AG04449 (cell line): ENCODE results near the gene ABCB10.

ENCODE experiments used
- CTCF ChIA-PET: fragments of 350-600 bp; formaldehyde crosslinking; extraction: SDS; loops from one replicate; lab custom pipeline; 2021; ENCODE audit warnings: antibody characterized with exemption; lab: Yijun Ruan, JAX
- POLR2A ChIA-PET: fragments of 400-600, 350-600 bp; formaldehyde crosslinking; extraction: SDS; loops from one replicate; lab custom pipeline; 2020; ENCODE audit warnings: antibody characterized with exemption, inconsistent platforms; lab: Yijun Ruan, JAX
- DNase-seq: peaks from one replicate; pipeline ENCODE4 v3.0.0-alpha.2; 2010; ENCODE audit warnings: low read depth, low spot score
- H3K4me3 ChIP-seq: 2 replicates; pipeline ENCODE4 v1.5.1; 2011; ENCODE audit warnings: low read depth, mild to moderate bottlenecking, control low read depth, low read length
- CTCF ChIP-seq: IDR thresholded peaks from one replicate; pipeline ENCODE4 v1.5.1; 2011; ENCODE audit warnings: mild to moderate bottlenecking, moderate library complexity, low read length, control low read depth, inconsistent platforms; ENCODE audit not compliant: insufficient read depth; ENCODE audit errors: missing control alignments

Gene ABCB10

GRCh38 chr1:229509576-229509975, 48.9 kb downstream of the ABCB10 start:
- CTCF ChIA-PET: interaction anchor here (0.6 to 1.5 kb wide), 4 partner anchors 11 to 251 kb away, joined by 3 to 7 read pairs (median 4); no protein-coding TSS in a partner anchor
- POLR2A ChIA-PET: no interaction called here
- H3K4me3 ChIP-seq: no peak overlapping the region
- no peak for TF ChIP-seq CTCF
- DNase-seq: no peak

GRCh38 chr1:229508823-229509337, 49.6 kb downstream of the ABCB10 start:
- ChIA-PET CTCF (interaction anchor here (0.8 to 1.6 kb wide), 7 partner anchors 8 to 251 kb away, joined by 3 to 6 read pairs (median 3); no protein-coding TSS in a partner anchor), POLR2A (interaction anchor here (0.7 to 0.9 kb wide), 3 partner anchors 19 to 50 kb away, joined by 3 read pairs; partner anchors contain the start of gene ABCB10)
- peak overlapping the region; percentile 80 for H3K4me3 ChIP-seq
- no peak for TF ChIP-seq CTCF
- DNase-seq: no peak

- DNase-seq: peak; percentile 82
- ChIA-PET CTCF (interaction anchor here (0.6 to 1.6 kb wide), 9 partner anchors 9 to 250 kb away, joined by 3 to 6 read pairs (median 3); no protein-coding TSS in a partner anchor), POLR2A (interaction anchor here (0.5 to 0.9 kb wide), 5 partner anchors 19 to 400 kb away, joined by 3 read pairs; partner anchors contain the start of gene ABCB10)
- H3K4me3 ChIP-seq: peak within 1 kb of the TSS; percentile 80
- TF ChIP-seq CTCF: no peak
These were observed 50.3 kb downstream of the ABCB10 start, which contains the start of gene NUP133 for GRCh38 chr1:229507951-229508822. NUP133 (minus strand) TSS chr1:229508341; CDS start chr1:229508249, 92 bp downstream.

GRCh38 chr1:229507502-229507901, 51.0 kb downstream of the ABCB10 start:
- DNase-seq: no peak
- ChIA-PET CTCF (interaction anchor here (0.7 to 1.6 kb wide), 3 partner anchors 10 to 50 kb away, joined by 3 to 6 read pairs (median 4); no protein-coding TSS in a partner anchor), POLR2A (interaction anchor here (0.9 kb wide), 1 partner anchor 227 kb away, joined by 3 read pairs; no protein-coding TSS in a partner anchor)
- no peak for TF ChIP-seq CTCF
- peak overlapping the region; percentile 80 for H3K4me3 ChIP-seq

- peak overlapping the region; percentile 25 for H3K4me3 ChIP-seq
- TF ChIP-seq CTCF: no peak
- DNase-seq: no peak
- POLR2A ChIA-PET: no interaction called here
- CTCF ChIA-PET: interaction anchor here (0.6 to 0.8 kb wide), 3 partner anchors 9 to 248 kb away, joined by 3 read pairs; no protein-coding TSS in a partner anchor
These were observed 51.9 kb downstream of the ABCB10 start for GRCh38 chr1:229506633-229507032.

GRCh38 chr1:229495782-229496181, 62.7 kb downstream of the ABCB10 start:
- no peak for TF ChIP-seq CTCF
- no peak overlapping the region for H3K4me3 ChIP-seq
- DNase-seq: no peak
- ChIA-PET POLR2A (no interaction called here), CTCF (interaction anchor here (1.2 to 4.8 kb wide), 7 partner anchors 12 to 831 kb away, joined by 3 to 38 read pairs (median 5); partner anchors contain the start of gene NUP133)
